HG03280 (cell line): ENCODE results near the gene PTPRT.
"Not testable (repeated sequence)": the region's sequence is repeated elsewhere in the genome, so short reads cannot be mapped to it uniquely, and the experiment has no call there.

Experiments used
- ATAC-seq: cut with Tn5 transposase; IDR thresholded peaks from one replicate; pipeline ENCODE4 v1.9.1; 2021; ENCODE audit warnings: mild to moderate bottlenecking, moderate library complexity; ENCODE audit not compliant: unreplicated experiment

Gene PTPRT

DNA sequence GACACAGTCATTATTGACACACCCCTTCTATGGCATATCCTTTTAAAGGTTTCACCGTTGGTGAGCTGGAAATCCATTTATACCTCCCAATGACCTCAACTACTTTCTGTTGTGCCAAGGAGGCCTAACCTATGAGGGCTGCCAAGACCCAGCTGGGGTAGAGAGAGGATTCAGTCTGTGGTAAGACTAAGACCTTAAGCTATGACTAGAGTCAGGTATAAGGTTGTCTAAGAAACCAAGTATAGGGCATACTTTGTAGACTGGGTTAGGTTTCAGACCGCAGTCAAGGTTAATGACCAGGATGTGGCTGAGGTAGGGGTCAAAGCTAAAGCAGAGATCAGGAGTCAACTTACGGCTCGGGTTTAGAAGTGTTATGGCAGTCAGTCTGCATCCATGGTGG lies 930.3 kb downstream of the PTPRT start:
- no peak for ATAC-seq

- ATAC-seq, result no peak
These were observed 931.0 kb downstream of the PTPRT start for GRCh38 chr20:42258564-42259302.

DNA sequence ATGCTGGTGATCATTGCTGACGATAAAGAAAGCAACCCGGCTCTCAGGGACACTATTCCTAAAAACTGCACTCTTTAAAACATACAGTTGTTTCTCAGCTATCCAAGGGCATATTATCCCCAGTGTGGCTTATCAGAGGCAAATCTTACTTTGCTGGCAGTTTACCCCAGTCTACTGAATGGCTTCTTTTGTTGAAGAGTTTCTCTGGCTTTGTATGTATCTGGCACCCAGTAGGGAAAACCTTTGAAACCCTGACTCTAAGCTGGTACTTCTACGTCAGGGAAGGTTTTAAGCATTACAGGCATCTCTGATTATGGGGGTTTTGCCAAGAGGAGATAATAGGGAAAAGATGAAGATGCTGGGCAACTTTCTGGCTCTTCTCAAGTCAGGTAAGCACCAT lies 933.9 kb downstream of the PTPRT start:
- no peak for ATAC-seq

- ATAC-seq, result no peak
These were observed 935.0 kb downstream of the PTPRT start for GRCh38 chr20:42254673-42255072.

- no peak for ATAC-seq
These were observed 937.6 kb downstream of the PTPRT start for GRCh38 chr20:42252116-42252515.

- no peak for ATAC-seq
These were observed 970.9 kb downstream of the PTPRT start for GRCh38 chr20:42218621-42219374.

DNA sequence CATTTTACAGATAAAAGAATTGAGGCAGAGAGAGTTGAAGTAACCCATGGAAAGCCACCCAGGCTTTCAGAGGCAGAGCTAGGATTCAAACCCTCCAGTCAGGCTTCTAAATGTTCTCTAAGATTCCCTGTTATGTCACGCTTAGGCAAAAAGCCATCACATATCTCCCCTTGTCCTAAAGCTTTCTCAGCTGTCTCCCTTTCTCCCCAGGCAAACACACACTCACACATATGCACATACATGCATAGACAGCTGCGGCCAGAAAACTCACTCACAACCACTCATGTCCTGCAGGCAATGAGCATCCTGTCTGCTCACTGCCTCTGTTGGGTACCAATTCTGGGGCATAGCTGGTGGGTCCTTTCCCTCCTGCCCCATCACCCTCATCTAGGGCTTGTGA lies 975.6 kb downstream of the PTPRT start:
- ATAC-seq, result no peak

- no peak for ATAC-seq
These were observed 977.3 kb downstream of the PTPRT start for GRCh38 chr20:42212391-42212790.

- not testable (repeated sequence) for ATAC-seq
These were observed 983.1 kb downstream of the PTPRT start for GRCh38 chr20:42206557-42206956.

DNA sequence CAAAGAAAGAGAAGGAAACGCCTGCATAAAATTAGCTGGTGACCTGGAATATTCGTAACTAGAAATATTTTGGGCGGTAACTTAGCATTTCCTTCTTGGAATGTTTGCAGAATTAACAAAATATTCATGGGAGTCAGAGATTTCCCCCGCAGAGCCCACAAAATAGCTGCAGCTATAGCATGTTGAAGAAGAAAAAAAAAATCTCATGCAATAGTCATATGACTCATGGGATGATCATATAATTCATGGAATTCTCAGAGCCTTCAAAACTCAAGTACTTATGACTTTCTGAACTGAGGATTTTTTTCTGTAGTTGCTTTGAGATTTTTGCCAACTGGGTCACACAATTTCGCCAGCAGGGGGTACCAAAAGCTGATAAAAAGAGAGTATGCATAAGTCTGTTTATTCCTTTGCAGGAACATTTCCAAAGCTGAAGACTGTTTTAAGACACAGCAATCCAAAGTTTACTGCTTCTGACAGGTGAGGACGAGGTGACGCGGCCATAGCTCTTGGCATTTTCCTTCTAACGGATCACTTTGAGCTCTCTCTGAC lies 985.5 kb downstream of the PTPRT start:
- no peak for ATAC-seq

GRCh38 chr20:42197599-42197998 lies 992.1 kb downstream of the PTPRT start:
- ATAC-seq, result no peak

- ATAC-seq, result no peak
These were observed 996.6 kb downstream of the PTPRT start for GRCh38 chr20:42193119-42193518.

DNA sequence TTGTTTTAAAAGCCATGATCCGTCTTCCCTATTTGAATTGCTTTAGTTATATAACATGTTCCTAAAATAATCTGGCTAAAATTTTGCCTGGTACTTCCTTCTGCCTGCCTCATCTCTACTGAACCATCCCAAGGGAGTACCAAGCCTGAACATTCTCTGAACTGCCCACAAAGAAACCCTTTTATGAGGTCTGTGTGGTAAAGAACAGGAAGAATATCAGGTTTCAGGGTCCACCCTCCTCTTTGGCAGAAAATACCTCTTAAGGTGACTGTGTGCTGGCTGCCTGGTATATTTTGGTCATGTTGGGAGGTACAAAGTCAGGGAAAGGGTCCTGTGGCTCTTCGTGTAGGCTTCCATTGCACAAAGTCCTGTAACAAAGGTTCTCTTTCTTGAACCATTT lies 997.4 kb downstream of the PTPRT start:
- no peak for ATAC-seq

GRCh38 chr20:42191140-42191860 lies 998.4 kb downstream of the PTPRT start:
- no peak for ATAC-seq

DNA sequence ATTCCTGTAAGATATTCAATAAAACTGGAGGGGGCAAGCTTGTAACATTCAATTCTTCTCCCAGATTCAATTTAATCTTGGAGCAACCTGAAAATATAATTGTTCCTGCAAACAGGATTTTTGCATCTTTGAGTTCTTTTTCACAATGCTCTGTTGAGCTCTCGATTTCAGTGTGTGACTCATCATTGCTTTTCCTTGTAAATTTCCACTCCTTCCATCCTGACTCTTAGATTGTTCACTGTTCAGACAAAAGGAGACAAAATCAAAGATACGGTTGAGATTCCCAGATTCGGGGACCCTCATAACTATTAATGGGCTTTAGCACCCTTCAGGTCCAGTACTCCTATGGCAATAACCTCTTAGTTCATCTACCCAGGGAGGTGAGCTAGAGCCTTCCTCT lies 999.6 kb downstream of the PTPRT start:
- no peak for ATAC-seq

GRCh38 chr20:42186337-42186736 lies 1003.4 kb downstream of the PTPRT start:
- no peak for ATAC-seq

GRCh38 chr20:42183147-42183546 lies 1006.6 kb downstream of the PTPRT start:
- ATAC-seq, result no peak

GRCh38 chr20:42181064-42181463 lies 1008.6 kb downstream of the PTPRT start:
- ATAC-seq, result no peak

GRCh38 chr20:42179768-42180167 lies 1009.9 kb downstream of the PTPRT start:
- ATAC-seq, result no peak

GRCh38 chr20:42173440-42173839 lies 1016.3 kb downstream of the PTPRT start:
- no peak for ATAC-seq

GRCh38 chr20:42164121-42164890 lies 1025.4 kb downstream of the PTPRT start:
- ATAC-seq, result no peak
